ENCODE results near the gene KIF3C.
A peak's percentile ranks its signal among the peaks of the same experiment; 100 is the strongest.
"Not testable (repeated sequence)": the region's sequence is repeated elsewhere in the genome, so short reads cannot be mapped to it uniquely, and the experiment has no call there.

The KIF3C gene

DNA sequence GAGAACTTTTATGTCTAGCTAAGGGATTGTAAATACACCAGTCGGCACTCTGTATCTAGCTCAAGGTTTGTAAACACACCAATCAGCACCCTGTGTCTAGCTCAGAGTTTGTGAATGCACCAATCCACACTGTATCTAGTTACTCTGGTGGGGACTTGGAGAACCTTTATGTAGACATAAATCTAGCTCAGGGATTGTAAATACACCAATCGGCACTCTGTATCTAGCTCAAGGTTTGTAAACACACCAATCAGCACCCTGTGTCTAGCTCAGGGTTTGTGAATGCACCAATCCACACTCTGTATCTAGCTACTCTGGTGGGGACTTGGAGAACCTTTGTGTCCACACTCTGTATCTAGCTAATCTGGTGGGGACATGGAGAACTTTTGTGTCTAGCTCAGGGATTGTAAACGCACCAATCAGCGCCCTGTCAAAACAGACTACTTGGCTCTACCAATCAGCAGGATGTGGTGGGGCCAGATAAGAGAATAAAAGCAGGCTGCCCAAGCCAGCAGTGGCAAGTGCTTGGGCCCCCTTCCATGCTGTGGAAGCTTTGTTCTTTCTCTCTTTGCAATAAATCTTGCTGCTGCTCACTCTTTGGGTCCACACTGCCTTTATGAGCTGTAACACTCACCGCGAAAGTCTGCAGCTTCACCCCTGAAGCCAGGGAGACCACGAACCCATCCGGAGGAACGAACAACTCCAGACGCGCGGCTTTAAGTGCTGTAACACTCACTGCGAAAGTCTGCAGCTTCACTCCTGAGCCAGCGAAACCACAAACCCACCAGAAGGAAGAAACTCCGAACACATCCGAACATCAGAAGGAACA lies 66.1 kb downstream of the KIF3C start:
- not testable (repeated sequence) for DNase-seq (ENCODE audit: low spot score)

DNA sequence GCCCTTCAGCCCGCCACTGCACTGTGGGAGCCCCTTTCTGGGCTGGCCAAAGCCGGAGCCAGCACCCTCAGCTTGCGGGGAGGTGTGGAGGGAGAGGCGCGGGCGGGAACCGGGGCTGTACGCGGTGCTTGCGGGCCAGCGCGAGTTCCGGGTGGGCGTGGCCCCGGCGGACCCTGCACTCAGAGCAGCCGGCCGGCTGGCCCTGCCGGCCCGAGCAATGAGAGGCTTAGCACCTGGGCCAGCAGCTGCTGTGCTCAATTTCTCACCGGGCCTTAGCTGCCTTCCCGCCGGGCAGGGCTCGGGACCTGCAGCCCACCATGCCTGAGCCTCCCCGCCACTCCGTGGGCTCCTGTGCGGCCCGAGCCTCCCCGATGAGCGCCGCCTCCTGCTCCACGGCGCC lies 66.9 kb downstream of the KIF3C start:
- not testable (repeated sequence) for DNase-seq (ENCODE audit: low spot score)

DNA sequence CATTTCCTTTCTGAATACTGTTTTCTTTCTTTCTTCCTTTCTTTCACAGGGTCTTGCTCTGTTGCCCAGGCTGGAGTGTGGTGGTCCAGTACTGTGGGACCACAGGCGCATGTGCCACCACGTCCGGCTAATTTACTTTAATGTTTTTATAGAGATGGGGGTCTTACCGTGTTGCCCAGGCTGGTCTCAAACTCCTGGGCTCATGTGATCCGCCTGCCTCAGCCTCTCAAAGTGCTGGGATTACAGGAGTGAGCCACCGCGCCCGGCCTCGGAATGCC lies 68.7 kb downstream of the KIF3C start:
- DNase-seq (ENCODE audit: low spot score), result not testable (repeated sequence)

DNA sequence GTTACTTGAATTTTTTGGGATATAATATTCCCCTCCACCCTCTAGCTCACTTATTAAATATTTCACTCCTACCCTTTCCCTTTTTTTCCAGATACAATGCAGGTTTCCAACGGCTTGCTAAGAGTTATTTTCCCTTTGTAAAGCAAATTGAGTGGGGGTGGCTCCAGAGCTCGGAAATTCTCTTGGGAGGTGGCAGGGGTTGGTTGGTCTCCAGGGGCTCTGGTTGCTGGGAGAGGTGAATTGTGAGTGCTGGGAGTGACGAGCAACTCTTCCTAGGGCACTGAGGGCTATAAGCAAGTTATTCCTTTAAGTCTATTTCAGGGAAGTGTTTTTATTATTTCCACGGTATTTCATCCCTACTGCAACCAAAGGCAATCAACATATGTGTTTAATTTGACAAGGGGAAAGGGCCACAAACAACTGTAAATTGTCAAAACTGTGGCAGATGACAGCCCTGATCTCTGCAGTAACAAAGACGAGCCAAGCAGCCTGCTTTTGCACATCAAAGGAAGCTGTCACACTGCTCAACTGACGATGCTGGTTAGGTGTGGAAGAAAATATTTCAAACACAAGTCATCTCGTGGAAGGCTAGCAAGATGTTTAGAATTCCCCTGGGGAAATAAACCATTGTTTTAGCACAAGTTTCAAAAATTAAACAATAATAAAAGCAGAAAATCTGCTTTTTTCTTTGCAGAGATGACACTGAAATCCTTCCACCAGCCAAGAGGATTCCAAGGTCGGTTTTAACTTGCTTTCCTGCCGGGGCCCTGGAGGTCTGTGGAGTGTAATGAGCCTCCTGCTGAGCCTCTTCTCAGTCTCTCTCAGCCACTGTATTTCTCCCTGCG lies 69.2 kb downstream of the KIF3C start:
- no peak for DNase-seq (ENCODE audit: low spot score)

DNA sequence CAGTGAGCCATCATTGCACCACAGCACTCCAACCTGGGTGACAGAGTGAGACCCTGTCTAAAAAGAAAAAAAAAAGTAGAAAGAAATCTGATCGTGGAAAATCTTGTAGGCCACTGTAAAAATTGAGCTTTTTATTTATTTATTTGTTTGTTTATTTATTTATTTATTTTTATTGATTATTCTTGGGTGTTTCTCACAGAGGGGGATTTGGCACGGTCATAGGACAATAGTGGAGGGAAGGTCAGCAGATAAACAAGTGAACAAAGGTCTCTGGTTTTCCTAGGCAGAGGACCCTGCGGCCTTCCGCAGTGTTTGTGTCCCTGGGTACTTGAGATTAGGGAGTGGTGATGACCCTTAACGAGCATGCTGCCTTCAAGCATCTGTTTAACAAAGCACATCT lies 72.7 kb downstream of the KIF3C start:
- DNase-seq (ENCODE audit: low spot score), result not testable (repeated sequence)

DNA sequence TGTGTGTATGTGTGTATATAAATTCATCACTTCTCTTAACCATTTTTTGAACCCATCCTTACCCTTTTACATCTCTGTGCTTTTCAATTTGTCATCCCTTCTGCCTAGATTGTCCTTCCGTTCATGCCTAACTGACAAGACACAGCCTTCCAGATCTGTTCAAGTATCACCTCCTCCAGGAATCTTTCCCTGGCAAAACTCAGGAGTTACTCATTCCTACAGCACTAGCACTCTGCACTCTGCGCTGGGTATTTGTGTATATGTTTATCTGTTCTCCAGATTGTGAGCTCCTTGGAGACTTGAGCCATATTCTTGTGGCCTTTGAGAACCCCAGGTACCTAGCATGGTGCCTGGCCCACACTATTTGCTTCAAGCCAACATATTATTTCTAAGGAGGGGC lies 77.2 kb downstream of the KIF3C start:
- no peak for DNase-seq (ENCODE audit: low spot score)

DNA sequence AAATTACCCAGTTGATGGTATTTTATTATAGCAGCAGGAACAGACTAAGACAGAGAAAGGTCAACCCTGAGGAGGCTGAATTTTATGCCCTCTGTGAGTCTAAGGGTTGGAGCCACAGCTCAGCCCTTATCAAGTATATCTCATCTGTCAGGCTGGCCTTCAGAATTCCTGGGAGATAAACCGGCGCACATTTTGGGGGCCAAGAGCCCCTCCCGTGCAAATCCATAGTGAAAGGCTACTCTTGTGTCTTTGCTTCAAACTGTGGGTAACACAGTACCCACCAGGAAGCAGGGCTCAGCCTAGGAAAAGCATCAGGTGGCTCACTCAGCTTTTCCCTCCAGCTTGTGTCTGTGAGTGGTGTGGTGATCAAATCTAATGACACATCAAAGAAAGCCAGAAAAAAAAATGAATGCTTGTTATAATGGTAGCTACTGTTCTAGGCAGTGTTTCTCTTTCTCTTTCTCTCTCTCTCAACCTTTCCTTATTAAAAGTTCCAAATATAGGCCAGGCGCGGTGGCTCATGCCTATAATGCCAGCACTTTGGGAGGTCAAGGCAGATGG lies 79.0 kb downstream of the KIF3C start:
- DNase-seq (ENCODE audit: low spot score), result no peak

DNA sequence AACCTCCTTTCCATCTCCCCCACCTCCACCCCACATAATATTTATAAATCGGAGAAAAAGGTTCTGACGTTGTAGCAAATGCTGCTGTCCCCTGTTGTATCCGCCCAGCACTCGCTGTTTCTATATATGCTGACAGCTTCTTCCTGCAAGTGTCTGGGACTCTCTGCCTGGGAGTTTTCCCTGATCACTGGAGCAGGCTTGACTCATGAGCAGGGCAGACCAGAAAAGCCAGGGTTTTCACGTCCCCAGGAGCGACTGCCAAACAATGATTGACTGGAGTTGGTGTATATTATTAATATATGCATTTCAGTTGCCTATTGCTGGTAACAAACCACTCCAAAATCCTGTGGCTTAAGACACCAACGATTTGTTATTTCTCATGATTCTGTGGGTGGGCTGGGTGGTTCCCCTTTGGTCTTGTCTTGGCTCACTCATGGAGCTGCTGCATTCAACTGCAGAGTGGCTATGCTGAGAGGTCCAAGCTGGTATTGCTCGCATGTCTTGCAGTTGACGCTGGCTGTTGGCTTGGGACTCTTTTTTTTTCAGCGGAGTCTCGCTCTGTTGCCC lies 82.8 kb downstream of the KIF3C start:
- DNase-seq (ENCODE audit: low spot score), result no peak

DNA sequence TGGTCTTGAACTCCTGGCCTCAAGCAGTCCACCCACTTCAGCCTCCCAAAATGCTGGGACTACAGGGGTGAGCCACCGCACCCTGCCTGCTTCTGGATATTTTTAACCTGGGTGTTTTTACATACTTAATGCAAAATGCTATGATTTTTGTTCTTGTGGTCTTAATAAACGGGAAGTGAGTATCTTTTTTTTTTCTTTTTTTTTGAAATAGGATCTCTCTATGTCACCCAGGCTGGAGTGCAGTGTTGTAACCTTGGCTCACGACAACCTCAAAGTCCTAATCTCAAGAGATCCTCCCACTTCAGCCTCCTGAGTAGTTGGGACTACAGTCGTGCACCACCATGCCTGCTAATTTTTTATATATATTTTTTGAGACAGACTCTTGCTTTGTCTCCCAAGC lies 84.8 kb downstream of the KIF3C start:
- DNase-seq (ENCODE audit: low spot score), result no peak

DNA sequence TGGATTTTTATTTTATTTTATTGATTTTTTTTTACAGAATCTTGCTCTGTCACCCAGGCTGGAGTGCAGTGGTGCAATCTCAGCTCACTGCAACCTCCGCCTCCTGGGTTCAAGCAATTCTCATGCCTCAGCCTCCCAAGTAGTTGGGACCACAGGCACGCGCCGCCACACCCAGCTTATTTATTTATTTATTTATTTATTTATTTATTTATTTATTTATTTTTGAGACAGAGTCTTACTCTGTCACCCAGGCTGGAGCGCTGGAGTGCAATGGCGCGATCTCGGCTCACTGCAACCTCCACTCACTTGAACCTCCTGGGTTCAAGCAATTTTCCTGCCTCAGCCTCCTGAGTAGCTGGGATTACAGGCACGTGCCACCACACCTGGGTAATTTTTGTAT lies 86.0 kb downstream of the KIF3C start:
- not testable (repeated sequence) for DNase-seq (ENCODE audit: low spot score)

DNA sequence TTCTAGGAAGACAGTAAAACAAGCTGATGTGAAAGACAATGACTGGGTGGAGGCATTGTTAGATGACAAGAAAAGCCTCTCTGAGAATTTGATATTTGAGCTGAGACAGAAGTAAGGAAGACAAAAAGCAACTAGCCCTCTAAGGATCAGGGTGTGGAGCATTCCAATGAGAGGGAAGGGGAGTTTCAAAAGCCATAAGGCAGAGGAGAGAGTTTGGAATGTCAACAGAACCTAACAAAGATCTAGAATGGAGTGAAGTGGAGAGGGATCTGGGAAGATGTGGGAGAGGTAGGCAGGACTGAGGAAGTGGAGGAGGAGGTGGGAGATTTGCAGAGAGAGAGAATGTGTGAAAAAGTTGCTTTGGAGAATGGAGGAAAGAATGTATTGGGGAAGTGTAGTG lies 86.7 kb downstream of the KIF3C start:
- no peak for DNase-seq (ENCODE audit: low spot score)

DNA sequence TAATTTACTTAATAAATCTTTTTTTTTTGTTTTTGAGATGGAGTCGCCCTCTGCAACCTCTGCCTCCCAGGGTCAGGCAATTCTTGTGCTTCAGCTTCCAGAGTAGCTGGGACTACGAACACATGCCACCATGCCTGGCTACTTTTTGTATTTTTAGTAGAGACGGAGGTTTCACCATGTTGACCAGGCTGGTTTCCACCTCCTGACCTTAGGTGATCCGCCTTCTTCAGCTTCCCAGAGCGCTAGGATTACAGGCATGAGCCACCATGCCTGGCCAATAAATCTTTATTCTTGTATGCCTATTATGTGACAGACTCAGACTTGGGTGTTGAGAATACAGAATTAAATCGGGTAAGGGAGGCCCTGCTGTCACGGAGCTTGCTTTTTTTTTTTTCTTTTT lies 87.3 kb downstream of the KIF3C start:
- no peak for DNase-seq (ENCODE audit: low spot score)

DNA sequence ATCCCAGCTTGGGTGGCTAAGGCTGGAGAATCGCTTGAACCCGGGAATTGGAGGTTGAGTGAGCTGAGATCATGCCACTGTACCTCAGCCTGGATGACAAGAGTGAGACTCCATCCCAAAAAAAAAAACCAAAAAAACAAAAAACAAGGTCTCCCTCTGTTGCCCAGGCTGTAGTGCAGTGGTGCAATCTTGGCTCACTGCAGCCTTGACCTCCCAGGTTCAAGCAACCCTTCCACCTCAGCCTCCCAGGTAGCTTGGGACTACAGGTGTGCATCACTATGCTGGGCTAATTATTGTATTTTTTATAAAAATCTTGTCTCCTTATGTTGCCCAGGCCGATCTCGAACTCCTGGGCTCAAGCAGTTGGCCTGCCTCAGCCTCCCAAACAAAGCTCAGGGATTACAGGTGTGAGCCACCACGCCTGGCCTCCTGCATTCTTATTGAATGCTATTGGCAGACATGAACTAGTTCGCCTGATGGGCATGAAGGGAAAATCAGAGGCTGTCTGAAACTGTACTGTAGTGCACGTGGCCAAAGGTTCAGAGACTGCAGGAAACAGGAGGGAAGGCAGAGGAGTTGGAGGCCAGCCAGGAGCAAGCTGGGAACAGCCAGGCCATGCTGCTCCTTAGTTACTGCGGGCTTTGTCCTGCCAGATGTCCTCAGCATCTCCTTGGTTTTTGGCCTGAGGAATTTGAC lies 88.0 kb downstream of the KIF3C start:
- peak; percentile 95 for DNase-seq (ENCODE audit: low spot score)

DNA sequence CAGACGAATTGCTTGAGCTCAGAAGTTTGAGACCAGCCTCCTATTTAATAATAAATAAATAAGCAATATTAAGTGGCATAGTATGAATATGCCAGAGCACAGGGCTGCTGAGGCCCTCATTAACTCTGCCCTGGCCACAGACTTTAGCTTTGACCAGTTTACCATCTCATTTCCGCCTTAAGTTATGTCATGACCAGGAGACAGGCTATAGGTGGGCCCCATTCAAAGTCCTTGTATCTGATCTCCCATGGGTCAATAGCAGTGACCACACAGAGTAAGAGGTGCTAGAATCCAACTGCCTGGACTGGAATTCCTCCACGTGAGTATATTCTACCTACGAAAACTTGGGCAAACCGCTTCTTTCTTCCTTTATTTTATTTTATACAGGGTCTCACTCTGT lies 90.6 kb downstream of the KIF3C start:
- DNase-seq (ENCODE audit: low spot score), result no peak

DNA sequence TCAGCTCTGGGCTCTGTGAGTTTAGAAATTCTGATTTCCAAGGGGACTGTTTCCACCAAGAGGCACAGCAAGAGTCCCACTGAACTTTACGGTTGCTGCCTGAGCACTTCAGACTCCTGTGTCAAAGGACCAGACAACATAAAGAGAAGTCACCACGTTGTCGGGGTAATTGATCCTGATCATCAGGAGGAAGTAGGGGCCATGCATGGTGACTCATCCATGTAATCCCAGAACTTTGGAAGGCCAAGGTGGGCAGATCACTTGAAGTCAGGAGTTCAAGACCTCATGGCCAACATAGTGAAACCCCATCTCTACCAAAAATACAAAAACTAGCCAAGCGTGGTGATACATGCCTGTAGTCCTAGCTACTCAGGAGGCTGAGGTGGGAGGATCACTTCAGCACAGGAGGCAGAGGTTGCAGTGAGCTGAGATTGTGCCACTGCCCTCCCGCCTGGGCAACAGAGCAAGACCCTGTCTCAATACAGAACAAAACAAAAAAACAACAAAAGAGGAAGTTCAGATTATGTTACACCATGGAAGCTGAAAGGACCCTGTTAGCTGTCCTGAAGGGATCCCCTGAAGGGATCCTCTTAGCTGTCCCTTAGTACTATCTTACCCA lies 94.6 kb downstream of the KIF3C start:
- no peak for DNase-seq (ENCODE audit: low spot score)

DNA sequence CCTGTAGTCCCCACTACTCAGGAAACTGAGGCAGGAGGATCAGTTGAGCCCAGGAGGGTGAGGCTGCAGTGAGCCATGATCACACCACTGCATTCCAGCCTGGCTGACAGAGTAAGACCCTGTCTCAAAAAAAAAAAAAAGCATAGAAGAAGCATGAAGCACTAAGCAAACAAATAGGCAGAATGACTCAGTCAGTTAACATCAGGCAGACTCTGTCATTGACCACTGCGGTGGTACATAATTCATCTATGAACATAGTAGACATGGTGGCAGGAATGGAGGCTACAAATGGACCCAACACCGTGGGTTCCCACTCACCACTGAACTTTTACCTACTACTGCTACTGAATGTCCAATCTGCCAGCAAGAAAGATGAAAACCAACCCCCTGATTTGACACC lies 96.4 kb downstream of the KIF3C start:
- DNase-seq (ENCODE audit: low spot score), result no peak

DNA sequence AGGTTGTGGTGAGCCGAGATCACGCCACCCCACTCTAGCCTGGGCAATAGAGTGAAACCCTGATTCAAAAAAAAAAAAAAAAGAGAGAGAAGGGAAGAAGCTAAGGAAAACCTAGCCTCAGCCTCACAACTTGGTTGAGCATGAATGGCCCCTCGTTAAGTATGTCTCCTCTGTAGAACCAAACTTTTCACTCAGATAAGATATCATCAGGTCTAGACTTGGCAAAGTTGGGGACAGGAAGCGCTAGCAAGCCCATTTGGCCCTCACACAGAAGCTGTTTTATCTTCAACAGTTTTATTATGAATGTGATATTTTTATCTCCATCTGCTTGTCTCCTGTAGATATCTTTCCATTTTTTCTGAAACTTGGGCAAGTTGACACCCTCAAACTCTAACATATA lies 100.5 kb downstream of the KIF3C start:
- no peak for DNase-seq (ENCODE audit: low spot score)

DNA sequence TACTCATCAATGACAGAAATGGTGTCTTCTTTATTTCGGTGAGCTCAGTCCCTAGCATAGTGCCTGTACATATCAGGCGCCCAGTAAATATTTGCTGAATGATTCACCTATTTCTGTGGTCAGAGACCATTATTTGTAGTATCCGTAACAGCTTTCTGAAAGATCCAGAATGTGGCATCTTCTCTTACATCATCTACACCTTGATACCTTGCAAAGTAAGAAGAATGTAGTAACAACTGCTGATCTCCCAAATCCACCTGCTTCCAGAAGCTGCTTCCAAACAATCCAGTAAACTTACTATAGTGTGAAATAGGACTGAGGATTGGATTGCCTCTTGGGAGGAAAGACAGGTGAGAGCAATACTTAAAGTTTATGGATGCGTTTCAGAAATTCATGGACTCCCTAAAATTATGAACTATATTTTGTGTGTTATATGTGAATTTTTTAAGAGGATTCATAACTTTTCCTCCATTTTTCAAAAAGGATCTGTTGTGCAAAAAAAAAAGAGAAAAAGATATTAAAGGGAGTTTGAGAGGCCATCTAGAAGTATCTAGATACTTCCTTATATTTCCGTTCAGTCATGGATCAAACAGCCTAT lies 103.1 kb downstream of the KIF3C start:
- DNase-seq (ENCODE audit: low spot score), result no peak

DNA sequence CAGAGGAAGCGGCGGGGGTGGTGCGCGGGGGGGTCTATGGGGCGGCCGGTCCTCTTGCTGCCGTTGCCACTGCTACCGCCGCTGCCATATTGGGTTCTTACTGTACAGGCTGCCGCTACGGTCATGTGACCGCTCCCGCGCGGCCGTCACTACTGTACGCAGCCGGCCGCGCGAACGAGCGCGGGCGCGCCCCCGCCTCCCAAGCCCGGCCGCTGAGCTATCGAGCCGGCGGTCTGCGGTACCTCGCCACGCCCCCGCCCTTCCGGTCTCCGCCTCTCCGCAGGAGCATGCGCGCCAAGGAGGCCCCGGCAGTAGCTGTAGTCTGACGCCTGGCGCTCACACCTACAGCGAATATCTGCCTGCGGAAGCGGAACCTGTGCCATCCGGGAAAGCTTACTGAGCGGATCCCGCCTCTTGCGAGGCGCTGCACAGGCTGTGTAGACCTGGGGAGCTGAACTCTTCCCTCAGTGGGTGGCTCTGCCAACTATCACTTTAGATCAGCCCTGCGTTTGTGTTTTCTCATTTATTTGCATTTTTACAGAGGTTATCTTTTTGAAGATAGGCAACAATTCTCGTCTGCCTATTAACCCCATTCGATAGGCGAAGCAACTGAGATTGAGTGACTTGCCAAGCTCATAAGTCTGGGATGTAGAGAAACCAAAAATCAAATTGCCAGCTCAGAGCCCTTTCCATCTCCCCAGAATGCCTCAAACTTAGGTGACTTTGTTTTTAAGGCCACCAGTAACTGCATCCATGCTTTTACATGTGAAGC lies 103.8 kb downstream of the KIF3C start, which contains the start of gene ASXL2:
TSS of gene ASXL2 (minus strand) at position 127 of the 772 bp plus-strand sequence. CDS start 265 bp downstream, outside the sequence.
- peak; percentile 98 for DNase-seq (ENCODE audit: low spot score)
